AG20443 (cell line): Measurements from ENCODE around the gene EYA3.
"Not testable (repeated sequence)": the region's sequence is repeated elsewhere in the genome, so short reads cannot be mapped to it uniquely, and the experiment has no call there.

Experiments
- DNase-seq: peaks from one replicate; pipeline ENCODE4 v3.0.0; 2012; ENCODE audit warnings: low spot score, mixed read lengths

Gene EYA3

DNA sequence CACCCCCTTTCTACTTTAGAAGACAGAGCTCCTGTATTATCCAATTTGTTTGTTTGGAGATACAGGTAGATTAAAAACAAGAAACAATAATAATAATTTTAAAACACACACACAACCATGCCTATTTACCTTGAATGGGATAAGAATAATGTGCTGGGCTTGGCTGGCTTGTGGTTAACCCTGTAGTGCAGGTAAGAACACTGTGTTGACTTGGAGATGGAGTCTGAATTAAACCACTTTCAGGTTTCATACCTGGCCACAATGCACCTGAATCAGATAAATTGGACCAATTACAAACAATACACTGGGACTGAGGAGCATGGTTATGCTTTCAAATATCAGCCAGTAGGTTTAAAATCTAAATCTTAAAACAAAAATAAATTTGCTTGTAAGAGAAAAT is 60.8 kb downstream of the EYA3 start:
- no peak for DNase-seq

- DNase-seq, result no peak
These were observed 61.2 kb downstream of the EYA3 start for GRCh38 chr1:28027238-28027637.

DNA sequence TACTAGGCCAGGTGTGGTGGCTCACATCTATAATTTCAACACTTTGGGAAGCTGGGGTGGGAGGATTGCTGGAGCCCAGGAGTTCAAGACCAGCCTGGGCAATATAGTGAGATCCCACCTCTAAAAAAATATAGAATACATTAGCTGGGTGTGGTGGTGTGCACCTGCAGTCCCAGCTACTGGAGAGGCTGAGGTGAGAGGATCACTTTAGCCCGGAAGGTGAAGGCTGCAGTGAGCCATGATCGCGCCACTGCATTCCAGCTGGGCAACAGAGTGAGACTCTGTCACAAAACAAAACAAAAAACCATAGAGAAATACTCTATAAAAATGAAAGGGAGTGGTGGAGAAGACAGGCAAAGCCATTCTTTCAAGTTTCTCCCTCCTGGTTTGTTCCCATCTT is 62.1 kb downstream of the EYA3 start:
- no peak for DNase-seq

DNA sequence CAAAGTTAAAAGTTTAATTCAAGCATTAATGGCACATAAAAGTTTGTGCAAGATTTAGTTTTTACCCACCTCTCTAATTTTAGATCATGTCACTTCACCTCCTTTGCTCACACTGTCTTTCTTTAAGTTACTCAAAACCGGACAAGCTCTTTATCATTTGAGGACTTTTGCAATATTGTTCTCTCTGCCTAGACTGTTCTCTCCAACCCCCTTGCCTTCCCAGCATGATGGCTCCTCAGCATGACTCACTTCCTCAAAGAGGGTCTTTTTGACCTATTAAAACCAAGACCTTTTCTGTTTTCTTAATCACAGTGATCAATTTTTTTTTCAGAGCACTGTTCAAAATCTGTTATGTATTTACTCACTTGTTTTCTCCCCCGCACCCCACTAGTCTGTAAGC is 67.3 kb downstream of the EYA3 start:
- no peak for DNase-seq

- DNase-seq, result no peak
These were observed 77.4 kb downstream of the EYA3 start for GRCh38 chr1:28010969-28011368.

DNA sequence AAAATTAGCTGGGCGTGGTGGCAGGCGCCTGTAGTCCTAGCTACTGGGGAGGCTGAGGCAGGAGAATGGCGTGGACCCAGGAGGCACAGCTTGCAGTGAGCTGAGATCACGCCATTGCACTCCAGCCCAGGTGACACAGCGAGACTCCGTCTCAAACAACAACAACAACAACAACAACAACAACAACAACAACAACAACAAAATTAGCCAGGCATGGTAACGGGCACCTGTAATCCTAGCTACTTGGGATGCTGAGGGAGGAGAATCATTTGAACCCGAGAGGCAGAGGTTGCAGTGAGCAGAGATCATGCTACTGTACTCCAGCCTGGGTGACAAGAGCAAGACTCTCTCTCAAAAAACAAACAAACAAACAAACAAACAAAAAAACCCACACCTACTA is 85.3 kb downstream of the EYA3 start:
- DNase-seq, result not testable (repeated sequence)

GRCh38 chr1:28002600-28002999 is 85.8 kb downstream of the EYA3 start:
- DNase-seq, result no peak

DNA sequence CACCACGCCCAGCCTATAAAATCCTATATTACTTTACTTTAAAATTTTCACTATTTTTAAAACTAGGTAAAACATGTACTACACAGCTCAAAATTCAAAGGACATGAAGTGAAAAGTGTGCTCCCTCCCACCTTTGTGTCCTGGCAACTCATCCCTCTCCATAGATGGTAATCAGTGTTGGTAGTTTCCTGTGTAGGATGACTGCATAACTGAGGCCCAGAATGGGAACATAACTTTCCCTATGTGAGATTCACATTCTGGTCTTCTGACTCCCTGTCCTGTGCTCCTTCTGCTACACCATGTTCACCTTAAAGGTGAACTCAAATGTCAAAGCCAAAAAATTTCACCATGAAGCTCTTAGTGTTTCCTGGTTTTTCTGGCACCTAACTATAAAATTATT is 89.4 kb downstream of the EYA3 start:
- DNase-seq, result no peak

GRCh38 chr1:27994526-27994925 is 93.9 kb downstream of the EYA3 start:
- not testable (repeated sequence) for DNase-seq

- no peak for DNase-seq
These were observed 94.3 kb downstream of the EYA3 start for GRCh38 chr1:27994060-27994459.

GRCh38 chr1:27993241-27993640 is 95.2 kb downstream of the EYA3 start:
- DNase-seq, result no peak

- DNase-seq, result no peak
These were observed 96.1 kb downstream of the EYA3 start for GRCh38 chr1:27992276-27992675.

- no peak for DNase-seq
These were observed 97.4 kb downstream of the EYA3 start for GRCh38 chr1:27990920-27991537.

- peak; percentile 17 for DNase-seq
These were observed 107.3 kb downstream of the EYA3 start for GRCh38 chr1:27981145-27981544.

GRCh38 chr1:27980216-27980845 is 108.1 kb downstream of the EYA3 start:
- DNase-seq, result no peak

GRCh38 chr1:27979859-27980201 is 108.6 kb downstream of the EYA3 start:
- no peak for DNase-seq

- DNase-seq, result peak; percentile 60
These were observed 109.1 kb downstream of the EYA3 start for GRCh38 chr1:27979151-27979858.

DNA sequence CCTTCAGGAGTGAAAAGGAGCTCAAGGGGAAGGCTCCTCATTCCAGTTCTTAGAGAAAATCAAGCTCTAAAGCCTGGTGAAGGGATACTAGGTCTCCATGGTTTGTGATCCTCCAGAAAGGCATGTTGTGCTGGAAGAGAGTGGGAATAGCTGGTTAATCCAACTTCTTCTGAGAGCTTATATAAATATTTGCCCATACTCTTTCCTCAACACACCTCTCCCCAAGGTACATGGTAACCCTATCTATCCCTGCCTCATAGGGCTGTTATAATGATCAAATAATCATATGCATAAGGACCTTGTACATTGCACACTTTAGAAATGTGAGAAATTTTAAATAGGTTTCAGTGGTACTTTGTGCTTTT is 114.0 kb downstream of the EYA3 start:
- no peak for DNase-seq

GRCh38 chr1:27973771-27974416 is 114.5 kb downstream of the EYA3 start:
- DNase-seq, result no peak

GRCh38 chr1:27972141-27972540 is 116.3 kb downstream of the EYA3 start:
- DNase-seq, result no peak

DNA sequence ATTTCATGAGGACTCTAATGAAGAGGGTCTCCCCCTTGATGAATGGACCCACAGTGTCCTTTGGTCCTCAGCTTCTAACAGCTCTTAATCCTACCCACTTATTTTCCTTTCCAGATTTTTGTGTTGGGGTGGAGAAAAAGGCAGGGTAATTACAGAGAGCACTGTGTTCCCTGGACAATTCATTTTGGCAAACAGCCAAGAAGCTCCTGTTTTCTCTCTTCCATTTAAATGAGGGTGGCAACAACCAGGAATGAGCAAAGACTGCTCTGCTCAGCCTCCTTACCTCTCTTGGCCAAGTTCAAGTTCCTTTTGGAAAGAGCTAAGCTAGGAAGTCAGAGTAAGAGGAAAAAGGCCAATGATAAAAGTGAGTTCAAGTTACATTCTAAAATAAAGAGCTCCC is 116.7 kb downstream of the EYA3 start:
- no peak for DNase-seq

GRCh38 chr1:27970401-27970800 is 118.0 kb downstream of the EYA3 start:
- DNase-seq, result peak; percentile 90

DNA sequence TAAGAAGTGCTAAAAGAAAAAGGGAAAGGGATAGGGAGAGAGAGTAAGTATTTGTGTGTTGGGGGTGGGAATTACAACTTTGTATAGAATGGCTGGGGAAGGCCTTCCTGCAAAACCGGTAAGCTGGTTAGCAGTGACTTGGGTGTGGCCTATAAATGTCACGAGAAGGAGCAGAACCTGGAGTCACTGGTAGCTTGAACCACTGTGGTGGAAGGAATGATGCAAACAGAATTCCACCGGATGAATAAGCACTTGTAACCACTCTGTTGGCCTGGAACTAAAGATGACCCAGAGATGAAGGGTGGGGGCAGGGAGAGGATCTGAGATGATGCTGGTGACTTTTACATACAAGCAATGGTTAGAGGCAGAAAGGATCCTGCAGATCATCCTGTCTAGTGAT is 119.7 kb downstream of the EYA3 start:
- peak; percentile 91 for DNase-seq
